ENCODE results near the gene PRSS33.

The PRSS33 gene

DNA sequence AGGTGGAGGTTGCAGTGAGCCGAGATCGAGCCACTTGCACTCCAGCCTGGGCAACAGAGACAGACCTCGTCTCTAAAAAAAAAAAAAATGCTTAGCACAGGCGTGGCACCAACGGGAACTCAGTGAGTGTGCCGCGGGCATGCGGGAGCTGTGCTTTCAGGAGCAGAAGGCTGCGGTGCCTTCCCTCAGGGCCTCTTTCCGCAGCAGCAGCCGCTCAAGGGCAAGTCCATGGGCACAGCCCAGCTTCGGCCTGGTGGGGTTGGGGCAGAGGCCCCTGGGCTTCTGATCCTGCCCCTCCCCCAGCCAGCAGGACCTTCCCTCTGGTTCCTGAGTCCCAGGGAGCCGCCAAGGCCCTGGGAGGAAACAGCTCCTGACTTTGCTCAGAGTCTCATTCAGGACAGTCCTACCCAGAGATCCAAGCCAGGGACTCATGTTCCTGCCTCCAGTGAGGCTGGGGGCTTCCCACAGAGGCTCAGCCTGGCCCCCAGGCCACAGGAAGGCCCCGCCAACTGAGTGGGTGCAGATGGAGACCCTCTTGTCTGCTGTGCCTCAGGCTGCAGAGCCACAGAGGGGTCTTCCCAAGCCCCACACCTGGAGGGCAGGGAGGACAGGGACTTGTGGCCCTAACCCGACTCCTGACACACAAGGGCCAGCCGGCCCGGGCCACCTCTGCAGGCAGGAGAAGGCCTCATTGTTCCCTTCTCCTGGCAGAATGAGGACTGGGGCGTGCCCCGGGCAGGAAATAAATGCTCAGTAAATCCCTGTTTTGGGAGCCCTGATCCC, 39.4 kb upstream of the PRSS33 start:
- TF ChIP-seq GATA1 (IDR thresholded peaks at IDR 0.05; ENCODE audit: low read depth, low read length) = no peak
- TF ChIP-seq POLR2A (IDR thresholded peaks at IDR 0.05; ENCODE audit: low read length) = no peak
- no peak for DNase-seq

DNA sequence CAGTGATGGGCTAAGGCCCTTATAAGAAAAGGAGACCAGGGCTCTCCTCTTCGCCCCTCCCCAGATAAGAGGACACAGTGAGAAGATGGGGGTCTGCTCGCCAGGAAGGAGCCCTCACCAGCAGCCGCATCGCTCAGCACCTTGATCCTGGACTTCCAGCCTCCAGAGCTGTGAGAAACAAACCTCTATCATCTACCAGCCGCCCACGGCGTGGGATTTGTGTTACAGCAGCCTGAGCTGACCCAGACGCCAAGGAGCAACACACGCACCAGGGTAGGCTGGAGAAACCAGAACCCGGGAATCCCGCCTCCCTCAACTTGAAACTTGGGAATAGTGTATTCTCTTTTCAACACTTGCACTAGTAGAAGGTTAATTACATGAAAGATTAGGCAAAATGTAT, 38.5 kb upstream of the PRSS33 start:
- TF ChIP-seq POLR2A (IDR thresholded peaks at IDR 0.05; ENCODE audit: low read length) = no peak
- DNase-seq = no peak

DNA sequence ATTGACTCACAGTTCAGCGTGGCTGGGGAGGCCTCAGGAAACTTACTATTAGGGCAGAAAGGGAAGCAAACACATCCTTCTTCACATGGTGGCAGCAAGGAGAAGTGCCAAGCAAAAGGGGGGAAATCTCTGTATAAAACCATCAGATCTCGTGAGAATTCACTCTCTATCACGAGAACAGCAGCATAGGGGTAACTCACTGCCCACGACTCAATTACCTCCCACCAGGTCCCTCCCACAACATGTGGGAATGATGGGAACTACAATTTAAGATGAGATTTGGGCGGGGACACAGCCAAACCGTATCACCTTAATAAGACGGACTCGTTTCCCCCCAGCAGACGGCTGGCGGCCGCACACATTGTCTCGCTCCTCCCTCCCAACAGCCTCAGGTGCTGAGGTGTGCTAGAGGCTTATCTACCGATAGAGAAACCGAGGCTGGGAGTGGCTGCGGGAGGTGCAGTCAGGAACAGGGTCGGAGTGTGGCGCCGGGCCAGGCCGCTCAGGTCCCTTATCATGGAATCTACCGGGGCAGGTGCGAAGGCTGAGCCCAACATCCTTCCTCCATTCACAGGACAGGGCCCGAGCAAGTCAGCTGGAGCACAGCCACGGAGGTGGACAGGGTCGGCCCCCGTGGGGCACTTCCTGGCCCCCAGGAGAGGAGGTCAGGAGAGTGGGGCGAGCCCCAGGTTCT, 37.8 kb upstream of the PRSS33 start:
- DNase-seq = no peak
- TF ChIP-seq GATA1 (IDR thresholded peaks at IDR 0.05; ENCODE audit: low read depth, low read length) (no peak), POLR2A (IDR thresholded peaks at IDR 0.05; ENCODE audit: low read length) (no peak)

DNA sequence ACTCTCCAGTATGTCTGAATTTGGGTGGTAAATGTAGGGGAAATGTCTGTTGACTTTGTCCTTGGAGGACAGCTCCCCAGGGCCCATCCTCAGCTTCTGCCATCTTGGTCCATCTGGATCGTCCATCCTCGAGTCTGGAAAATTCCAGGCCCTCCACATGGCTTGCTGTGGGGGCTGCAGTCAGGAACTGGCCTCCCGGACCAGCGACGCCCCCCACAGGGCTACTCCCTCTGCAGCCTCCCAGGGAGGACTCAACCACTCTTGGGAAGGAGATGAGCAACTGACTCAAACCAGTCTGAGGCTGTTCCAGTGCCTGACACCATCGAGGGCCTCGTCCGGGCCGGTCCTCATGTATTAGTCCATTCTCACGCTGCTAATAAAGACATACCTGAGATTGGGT, 37.3 kb upstream of the PRSS33 start:
- TF ChIP-seq GATA1 (IDR thresholded peaks at IDR 0.05; ENCODE audit: low read depth, low read length) (no peak), POLR2A (IDR thresholded peaks at IDR 0.05; ENCODE audit: low read length) (no peak)

DNA sequence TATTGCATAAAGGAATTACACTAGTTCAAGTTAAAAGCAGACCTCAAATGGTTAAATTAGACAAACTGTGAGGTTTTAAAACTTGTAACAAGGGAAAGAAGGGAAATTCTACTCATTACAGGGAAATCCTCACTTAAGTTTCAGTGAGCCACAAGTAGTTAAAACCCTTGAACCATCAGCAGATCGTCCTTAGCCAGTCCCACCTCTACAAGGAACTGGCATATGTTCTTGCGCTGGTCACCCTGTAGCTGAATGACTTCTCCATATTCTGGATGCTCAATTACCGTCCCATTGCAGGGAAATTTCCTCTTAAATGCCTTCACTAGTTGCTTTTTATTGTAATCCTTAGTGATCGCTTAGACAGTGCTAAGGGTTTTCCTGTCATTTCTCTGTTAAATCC, 35.1 kb upstream of the PRSS33 start:
- no peak for TF ChIP-seq GATA1 (IDR thresholded peaks at IDR 0.05; ENCODE audit: low read depth, low read length)
- TF ChIP-seq POLR2A (IDR thresholded peaks at IDR 0.05; ENCODE audit: low read length) = no peak
- no peak for DNase-seq

More for the DNA sequence above, 37.3 kb upstream of the PRSS33 start:
- DNase-seq = no peak

DNA sequence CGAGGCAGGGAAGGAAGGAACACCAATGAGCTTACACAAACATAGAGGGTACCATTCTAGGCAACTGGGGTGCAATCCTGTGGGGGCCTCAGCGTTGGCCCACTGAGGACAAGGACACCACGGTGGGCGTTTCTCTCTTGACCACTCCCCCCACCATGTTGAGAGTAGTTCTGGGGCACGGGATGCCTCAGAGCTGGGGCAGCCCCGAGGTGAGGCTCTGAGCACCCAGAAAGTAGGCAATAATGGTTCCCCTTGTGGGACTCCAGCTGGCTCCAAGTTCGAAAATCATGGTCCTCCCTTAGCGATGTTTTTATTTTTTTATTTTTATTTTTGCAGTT, 34.8 kb upstream of the PRSS33 start:
- TF ChIP-seq POLR2A (IDR thresholded peaks at IDR 0.05; ENCODE audit: low read length) = no peak
- no peak for TF ChIP-seq GATA1 (IDR thresholded peaks at IDR 0.05; ENCODE audit: low read depth, low read length)
- no peak for DNase-seq

DNA sequence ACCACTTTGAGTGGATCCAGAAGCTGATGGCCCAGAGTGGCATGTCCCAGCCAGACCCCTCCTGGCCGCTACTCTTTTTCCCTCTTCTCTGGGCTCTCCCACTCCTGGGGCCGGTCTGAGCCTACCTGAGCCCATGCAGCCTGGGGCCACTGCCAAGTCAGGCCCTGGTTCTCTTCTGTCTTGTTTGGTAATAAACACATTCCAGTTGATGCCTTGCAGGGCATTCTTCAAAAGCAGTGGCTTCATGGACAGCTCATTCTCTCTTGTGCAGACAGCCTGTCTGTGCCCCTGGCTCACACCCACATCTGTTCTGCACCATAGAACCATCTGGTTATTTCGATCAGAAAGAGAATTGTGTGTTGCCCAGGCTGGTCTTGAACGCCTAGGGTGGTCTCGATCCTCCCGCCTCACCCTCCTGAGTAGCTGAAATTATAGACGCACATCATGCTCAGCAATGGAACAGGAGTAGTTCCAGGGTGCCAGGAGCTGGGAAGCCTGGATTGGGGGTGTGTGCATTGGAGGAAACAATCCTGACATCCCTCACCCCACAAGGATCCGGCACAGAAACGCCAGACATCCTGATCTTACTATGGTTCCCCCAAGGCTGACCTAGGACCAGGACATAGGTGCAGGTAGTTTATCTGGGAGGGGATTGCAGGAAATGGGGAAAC, 34.3 kb upstream of the PRSS33 start:
- DNase-seq = no peak
- TF ChIP-seq GATA1 (IDR thresholded peaks at IDR 0.05; ENCODE audit: low read depth, low read length) (no peak), POLR2A (IDR thresholded peaks at IDR 0.05; ENCODE audit: low read length) (no peak)

DNA sequence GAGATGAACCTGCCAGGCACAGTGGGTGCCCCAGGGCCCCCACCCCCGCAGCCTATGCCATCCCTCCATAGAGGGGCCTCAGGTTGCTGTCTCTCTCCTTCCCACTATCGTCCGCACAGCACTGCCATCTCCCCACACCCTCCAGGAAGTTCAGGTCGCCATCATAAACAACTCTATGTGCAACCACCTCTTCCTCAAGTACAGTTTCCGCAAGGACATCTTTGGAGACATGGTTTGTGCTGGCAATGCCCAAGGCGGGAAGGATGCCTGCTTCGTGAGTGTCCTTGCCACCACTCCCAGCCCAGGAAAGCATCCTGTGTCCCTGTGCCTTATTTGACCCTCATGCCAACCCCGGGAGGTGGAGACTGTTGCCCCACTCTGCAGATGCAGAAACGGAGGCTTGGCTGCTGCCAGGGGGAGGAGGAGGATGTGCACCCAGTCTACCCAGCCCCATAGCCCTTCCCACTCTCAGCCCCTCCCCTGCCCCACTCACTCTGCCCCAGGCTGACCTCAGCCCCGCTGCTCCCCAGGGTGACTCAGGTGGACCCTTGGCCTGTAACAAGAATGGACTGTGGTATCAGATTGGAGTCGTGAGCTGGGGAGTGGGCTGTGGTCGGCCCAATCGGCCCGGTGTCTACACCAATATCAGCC, 33.6 kb upstream of the PRSS33 start:
- no peak for TF ChIP-seq POLR2A (IDR thresholded peaks at IDR 0.05; ENCODE audit: low read length)
- TF ChIP-seq GATA1 (IDR thresholded peaks at IDR 0.05; ENCODE audit: low read depth, low read length) = no peak
- no peak for DNase-seq

DNA sequence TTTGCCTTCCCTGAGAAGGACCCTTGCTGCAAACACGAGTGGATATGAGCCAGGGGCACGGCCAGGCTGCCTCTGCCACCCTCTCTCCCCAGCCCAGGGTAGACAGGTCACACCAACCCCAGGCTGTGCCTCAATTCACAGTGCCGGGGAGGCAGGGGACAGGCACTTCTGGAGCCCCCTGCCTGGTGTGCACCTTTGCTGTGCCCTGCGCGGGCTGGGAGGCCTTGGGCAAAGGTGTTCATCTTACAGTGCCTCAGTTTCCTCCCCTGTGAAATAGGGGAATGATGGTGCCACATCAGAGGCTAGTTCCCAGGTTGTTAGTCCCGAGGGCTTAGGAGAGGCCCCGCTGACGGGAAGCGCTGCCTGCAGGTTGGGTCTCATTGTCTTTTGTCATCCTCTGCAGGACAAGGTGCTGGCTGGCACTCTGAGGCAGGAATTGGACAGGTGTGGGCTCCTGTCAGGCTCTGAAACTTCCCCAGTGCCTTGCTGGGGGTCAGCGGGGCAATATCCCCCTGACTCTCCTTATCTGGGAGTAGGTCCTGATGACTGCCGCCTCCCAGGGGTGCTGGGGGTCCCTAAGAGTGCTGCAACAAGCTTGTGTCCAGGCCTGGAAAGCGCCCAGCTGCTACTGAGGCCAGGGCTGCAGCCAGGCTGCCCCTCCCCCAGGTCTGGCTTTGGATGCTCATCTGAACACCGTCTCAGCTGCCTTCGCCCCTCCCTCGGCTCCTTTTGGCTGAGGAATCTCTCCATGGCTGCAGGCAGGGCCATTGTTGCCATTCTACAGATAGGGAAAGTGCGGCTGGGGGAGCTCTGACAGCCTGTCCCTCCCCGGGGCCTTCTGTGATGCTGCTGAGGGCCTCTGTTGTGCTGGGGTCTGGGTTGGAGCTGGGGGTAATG, 32.8 kb upstream of the PRSS33 start:
- TF ChIP-seq POLR2A (IDR thresholded peaks at IDR 0.05; ENCODE audit: low read length) (no peak), GATA1 (IDR thresholded peaks at IDR 0.05; ENCODE audit: low read depth, low read length) (no peak)
- no peak for DNase-seq

DNA sequence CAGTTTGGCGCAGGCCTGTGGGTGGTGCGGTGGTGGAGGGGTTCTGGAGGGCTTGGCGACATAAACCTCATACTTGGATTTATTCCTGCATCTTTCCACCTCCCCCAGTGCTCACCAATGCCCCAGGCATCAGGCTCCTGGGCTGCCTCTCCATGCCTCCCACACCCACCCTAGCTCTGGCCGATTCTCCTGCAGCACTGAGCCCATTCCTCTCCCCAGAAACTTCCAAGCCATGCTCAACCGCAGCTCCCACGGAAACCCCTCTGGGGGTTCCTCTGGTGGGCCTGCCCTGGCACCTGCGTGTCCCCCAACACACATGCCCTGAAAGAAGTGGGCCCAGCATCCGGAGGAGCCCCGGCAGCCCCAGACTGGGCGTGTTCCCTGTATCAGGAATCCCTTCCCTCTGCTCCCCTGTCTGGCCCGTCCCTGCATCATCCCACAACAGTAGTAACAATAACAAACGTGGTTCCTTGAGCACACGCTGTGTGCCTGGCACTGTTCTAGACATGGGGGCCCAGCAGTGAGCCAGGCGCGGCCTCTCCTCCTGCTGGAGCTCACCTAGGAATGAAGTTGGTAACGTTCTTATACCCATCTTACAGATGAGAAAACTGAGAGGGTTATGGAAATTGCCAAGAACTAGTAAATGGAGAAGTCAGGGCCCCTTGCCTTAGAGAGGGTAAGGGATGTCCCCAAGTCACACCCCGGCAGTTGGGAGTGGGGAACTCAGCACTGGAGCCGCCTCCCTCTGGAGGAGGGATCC, 32.0 kb upstream of the PRSS33 start:
- no peak for TF ChIP-seq GATA1 (IDR thresholded peaks at IDR 0.05; ENCODE audit: low read depth, low read length)
- TF ChIP-seq POLR2A (IDR thresholded peaks at IDR 0.05; ENCODE audit: low read length) = no peak
- DNase-seq = no peak

DNA sequence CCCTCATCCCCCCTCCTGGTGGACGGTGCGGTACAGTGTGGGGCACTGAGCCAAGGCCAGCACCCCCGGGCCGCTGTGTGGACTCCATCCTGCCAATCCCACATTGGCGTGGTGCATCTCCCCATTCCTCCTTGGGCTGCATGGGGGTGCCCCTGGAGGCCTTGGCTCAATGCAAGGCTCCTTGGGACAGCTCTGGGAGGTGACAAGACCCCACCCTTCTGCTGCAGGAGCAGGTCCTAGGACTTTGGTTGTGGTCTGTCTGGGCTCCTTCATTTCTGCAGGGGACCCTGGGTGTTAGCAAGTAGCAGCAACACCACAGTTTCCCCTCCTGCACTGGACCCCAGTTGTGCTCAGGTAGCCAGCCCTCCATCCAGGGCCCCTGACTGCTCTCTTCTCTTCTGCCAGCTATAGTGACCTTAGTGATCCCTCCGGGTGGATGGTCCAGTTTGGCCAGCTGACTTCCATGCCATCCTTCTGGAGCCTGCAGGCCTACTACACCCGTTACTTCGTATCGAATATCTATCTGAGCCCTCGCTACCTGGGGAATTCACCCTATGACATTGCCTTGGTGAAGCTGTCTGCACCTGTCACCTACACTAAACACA, 31.0 kb upstream of the PRSS33 start:
- no peak for DNase-seq
- no peak for TF ChIP-seq POLR2A (IDR thresholded peaks at IDR 0.05; ENCODE audit: low read length)
- no peak for TF ChIP-seq GATA1 (IDR thresholded peaks at IDR 0.05; ENCODE audit: low read depth, low read length)

All from erythroblast (primary cell).